Endothelial cell of umbilical vein (primary cell): Measurements from ENCODE around the gene ABCA3. TPM values are rescaled to one million over a fixed set of nuclear protein-coding genes. Genes with fewer than 3 reads are reported as not detected.

Source experiments
- BruUV-seq: library from RNA; stranded (reverse); fragments of 400-500 nt; replicated peaks from 2 replicates; lab custom pipeline; 2021; lab: Mats Ljungman, UMichigan
- CTCF ChIA-PET: fragments of 300-600, 350-600 bp; sonication (Branson Sonifier 250); formaldehyde crosslinking; loops from one replicate; lab custom pipeline; 2021; ENCODE audit warnings: antibody characterized with exemption, inconsistent platforms; lab: Charles Lee
- POLR2A ChIA-PET: fragments of 300-600, 350-600 bp; sonication (Branson Sonifier 250); formaldehyde crosslinking; loops from one replicate; lab custom pipeline; 2021; ENCODE audit warnings: antibody characterized with exemption, inconsistent platforms; lab: Charles Lee
- DNase-seq: peaks from one replicate; pipeline ENCODE4 v3.0.0-alpha.2; 2011; ENCODE audit warnings: low read depth, low spot score
- FAIRE-seq: peaks from 2 replicates; lab custom pipeline; 2011; peaks lifted over from hg19 to GRCh38; lab: Jason Lieb, UNC
- H2AFZ ChIP-seq: 2 replicates; pipeline ENCODE4 v1.6.0; 2012; ENCODE audit warnings: low read depth, low read length, control low read depth, inconsistent platforms
- H3K27ac ChIP-seq: 2 replicates; pipeline ENCODE4 v1.5.1; 2011; ENCODE audit warnings: low read depth, mild to moderate bottlenecking, control low read depth, low read length, moderate library complexity; ENCODE audit not compliant: insufficient read depth
- H3K27me3 ChIP-seq, 2 experiments: 2 replicates each; pipeline versions ENCODE4 v1.6.0 to v1.6.1; 2011; ENCODE audit warnings: low read length in 2 of 2, mixed read lengths in 1 of 2; ENCODE audit not compliant: control insufficient read depth in 2 of 2, insufficient read depth in 2 of 2
- H3K36me3 ChIP-seq, 2 experiments: 2 replicates in 1 of 2; 3 replicates in 1 of 2; pipeline ENCODE4 v1.5.1; 2011; ENCODE audit warnings: low read length in 2 of 2, mild to moderate bottlenecking in 1 of 2, moderate library complexity in 1 of 2; ENCODE audit not compliant: control insufficient read depth in 2 of 2, insufficient read depth in 2 of 2; ENCODE audit errors: extremely low read depth in 1 of 2
- H3K4me1 ChIP-seq: 3 replicates; pipeline ENCODE4 v1.5.1; 2011; ENCODE audit warnings: mild to moderate bottlenecking, low read length; ENCODE audit not compliant: control insufficient read depth, insufficient read depth; ENCODE audit errors: extremely low read depth
- H3K4me2 ChIP-seq: 2 replicates; pipeline ENCODE4 v1.6.1; 2011; ENCODE audit warnings: low read length, control low read depth, mixed read lengths; ENCODE audit not compliant: insufficient read depth
- H3K4me3 ChIP-seq, 3 experiments: fragments of 200-600 bp in 1 of 3; sonication (generic), shearing (Covaris generic) in 1 of 3; replicated peaks in 1 of 3; 2 replicates each; pipeline ENCODE4 v1.5.1; 2011 to 2016; ENCODE audit warnings: control low read depth in 3 of 3, low read length in 3 of 3, mild to moderate bottlenecking in 2 of 3, inconsistent platforms in 1 of 3, low read depth in 1 of 3, moderate library complexity in 1 of 3; ENCODE audit not compliant: insufficient read depth in 1 of 3
- H3K79me2 ChIP-seq: 2 replicates; pipeline ENCODE4 v1.6.0; 2012; ENCODE audit warnings: low read length, inconsistent platforms; ENCODE audit not compliant: control insufficient read depth, insufficient read depth
- H3K9ac ChIP-seq: replicated peaks from 2 replicates; pipeline ENCODE3; 2011; ENCODE audit warnings: low read length, control low read depth; ENCODE audit not compliant: insufficient read depth; ENCODE audit errors: extremely low read depth
- H3K9me1 ChIP-seq: replicated peaks from 3 replicates; pipeline ENCODE4 v1.6.0; 2011; ENCODE audit warnings: mild to moderate bottlenecking, low read length; ENCODE audit not compliant: control insufficient read depth, insufficient read depth; ENCODE audit errors: extremely low read depth
- H3K9me3 ChIP-seq: replicated peaks from 2 replicates; pipeline ENCODE4 v1.5.1; 2012; ENCODE audit warnings: low read length, inconsistent platforms; ENCODE audit not compliant: control insufficient read depth, insufficient read depth
- H4K20me1 ChIP-seq: replicated peaks from 2 replicates; pipeline ENCODE3; 2011; ENCODE audit warnings: mild to moderate bottlenecking, low read length; ENCODE audit not compliant: control insufficient read depth, insufficient read depth; ENCODE audit errors: extremely low read depth
- CTCF ChIP-seq, 2 donors: IDR thresholded peaks; 1 replicate in 1 of 2; 2 replicates in 1 of 2; pipeline ENCODE4 v1.5.1; 2011; ENCODE audit warnings: low read length in 2 of 2, mild to moderate bottlenecking in 2 of 2, moderate library complexity in 2 of 2, control low read depth in 1 of 2, inconsistent platforms in 1 of 2, low read depth in 1 of 2; ENCODE audit not compliant: insufficient read depth in 1 of 2; ENCODE audit errors: extremely low read depth in 1 of 2
- EZH2 ChIP-seq: IDR thresholded peaks from 2 replicates; pipeline ENCODE4 v1.6.1; 2012; ENCODE audit warnings: borderline replicate concordance, low read depth, mild to moderate bottlenecking, moderate library complexity, low read length, inconsistent platforms; ENCODE audit not compliant: severe bottlenecking
- FOS ChIP-seq: IDR thresholded peaks from 2 replicates; pipeline ENCODE4 v1.6.1; 2011; ENCODE audit warnings: mild to moderate bottlenecking, low read length, moderate library complexity, borderline replicate concordance; ENCODE audit not compliant: insufficient read depth
- GATA2 ChIP-seq: IDR thresholded peaks from 2 replicates; pipeline ENCODE4 v1.7.0; 2011; ENCODE audit warnings: low read depth, mild to moderate bottlenecking, moderate library complexity, mixed read lengths, low read length; ENCODE audit not compliant: insufficient read length, insufficient read depth
- JUN ChIP-seq: IDR thresholded peaks from 2 replicates; pipeline ENCODE4 v1.6.1; 2011; ENCODE audit warnings: borderline replicate concordance, low read depth; ENCODE audit not compliant: insufficient read length, insufficient read depth
- MAX ChIP-seq: IDR thresholded peaks from 2 replicates; pipeline ENCODE4 v1.6.1; 2011; ENCODE audit not compliant: insufficient read depth, insufficient read length
- MYC ChIP-seq: IDR thresholded peaks from one replicate; pipeline ENCODE4 v1.6.1; 2011; ENCODE audit warnings: mild to moderate bottlenecking, low read depth, low read length
- POLR2A ChIP-seq: IDR thresholded peaks from 2 replicates; pipeline ENCODE4 v1.6.1; 2012; ENCODE audit warnings: low read depth, mild to moderate bottlenecking, control low read depth, low read length
- POLR2AphosphoS5 ChIP-seq: IDR thresholded peaks from 2 replicates; pipeline ENCODE4 v1.6.1; 2012; ENCODE audit warnings: low read depth, mild to moderate bottlenecking, control low read depth, low read length, moderate library complexity; ENCODE audit not compliant: insufficient read depth
- dilution Hi-C: fragments of 300-500 bp; cut with MboI; formaldehyde crosslinking; loops from one replicate; pipeline ENCODE4 v1.15.0; 2019; ENCODE audit warnings: low sequenced_read_pairs; ENCODE audit not compliant: extremely low pct_ligation_motif_present
- intact Hi-C: fragments of 100-400 bp; cut with micrococcal nuclease; formaldehyde crosslinking; loops from one replicate; pipeline ENCODE4 v1.10.0; 2022
- polyA plus RNA-seq, 4 experiments: library from polyadenylated mRNA; depleted of rRNA in 3 of 4; stranded (reverse) in 3 of 4; unstranded in 1 of 4; fragments of >200 nt; gene quantifications; 2 replicates each; pipeline versions ENCODE4 v1.2.1 to v1.2.3, GENCODE V29; 2011 to 2012; ENCODE audit warnings: missing spikeins in 1 of 4
- total RNA-seq: library from RNA; stranded (reverse); gene quantifications from 2 replicates; pipeline ENCODE4 v1.2.3, GENCODE V29; 2021

The ABCA3 gene
- total and polyA plus RNA-seq, 2 donors (not counting 3 experiments of a cell fraction or from before 2014, with no cell fraction given): 13.5 to 36.0 TPM

DNA sequence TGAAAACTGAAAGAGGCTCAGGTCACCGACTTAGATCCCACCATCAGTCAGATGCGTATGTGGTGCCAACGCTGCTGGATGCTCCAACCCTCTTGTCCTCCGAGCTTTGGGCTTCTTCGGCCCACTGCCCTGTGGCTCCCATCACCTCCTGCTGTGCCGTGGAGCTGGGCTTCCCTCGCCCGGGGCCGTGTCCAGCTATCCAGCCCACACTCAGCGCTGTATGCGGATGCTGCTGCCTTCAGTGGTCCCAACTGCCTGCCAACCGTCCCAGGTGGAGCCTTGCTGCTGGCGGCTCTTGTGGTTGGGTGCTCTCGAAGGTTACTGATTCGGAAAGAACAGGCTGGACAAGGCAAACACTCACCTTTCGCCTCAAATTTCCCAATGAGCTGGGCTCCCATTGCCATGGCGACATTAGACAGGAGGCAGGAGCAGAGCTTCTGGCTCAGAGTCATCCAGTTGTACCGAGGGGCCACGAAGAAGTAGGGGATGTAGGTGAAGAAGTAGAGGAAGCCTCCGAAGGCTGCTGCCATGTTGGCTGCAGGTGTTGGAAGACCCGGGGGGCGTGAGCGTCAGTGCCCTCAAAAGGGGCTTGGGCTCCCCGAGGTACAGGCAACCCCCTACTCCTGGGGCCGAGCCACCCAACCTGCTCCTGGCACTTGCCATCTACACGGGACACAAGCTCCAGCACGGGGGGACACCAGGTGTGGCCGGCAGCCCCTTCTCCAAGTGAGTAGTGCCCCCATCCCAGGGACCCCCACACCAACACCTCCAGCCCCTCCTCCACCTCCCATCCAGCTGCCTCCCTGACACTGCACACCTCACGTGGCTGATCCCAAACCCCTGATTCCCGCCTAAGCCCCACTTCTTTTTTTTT is 32.2 kb downstream of the ABCA3 start:
- no peaks in the 10 kb centered on the region for H4K20me1 ChIP-seq
- H3K4me1 ChIP-seq: no peaks in the 10 kb centered on the region
- no peaks in the 10 kb centered on the region for H3K79me2 ChIP-seq
- H3K27me3 ChIP-seq: no peaks in the 10 kb centered on the region
- H3K9ac ChIP-seq: no peak overlapping the region
- no peak overlapping the region for H3K4me2 ChIP-seq
- no peak overlapping the region for H3K27ac ChIP-seq
- H3K4me3 ChIP-seq: no peak overlapping the region
- ChIA-PET CTCF (no interaction called here), POLR2A (no interaction called here)
- BruUV-seq: no TSS peak
- no peaks in the 10 kb centered on the region for H3K36me3 ChIP-seq
- no peak for TF ChIP-seq EZH2
- no peak for TF ChIP-seq MYC
- no peak for TF ChIP-seq MAX
- no peak for TF ChIP-seq POLR2A
- TF ChIP-seq GATA2: no peak
- TF ChIP-seq POLR2AphosphoS5: no peak
- no peak for TF ChIP-seq CTCF (IDR thresholded peaks at IDR 0.05; ENCODE audit: extremely low read depth in 1 of 2, insufficient read depth in 1 of 2, low read depth in 1 of 2, low read length in 2 of 2)
- TF ChIP-seq FOS: no peak
- no peak for TF ChIP-seq JUN
- no peaks in the 10 kb centered on the region for H3K9me3 ChIP-seq
- intact Hi-C loops (no loop called here), dilution Hi-C loops (no loop called here)
- no peak overlapping the region for H2AFZ ChIP-seq
- DNase-seq: no peak
- FAIRE-seq: no peak
- H3K9me1 ChIP-seq: no peaks in the 10 kb centered on the region
